Tibial nerve (tissue), 4 donors: ENCODE measurements around the gene ZNF69. TPM values are rescaled to one million over a fixed set of nuclear protein-coding genes. Genes with fewer than 3 reads are reported as not detected.

Experiments used
- DNase-seq, 2 donors: peaks; one replicate each; pipeline ENCODE4 v3.0.0-alpha.2; 2019; ENCODE audit warnings: low spot score in 2 of 2
- H3K27ac ChIP-seq, 4 donors: fragments of 200-600 bp; sonication (generic) in 3 of 4; one replicate each; pipeline ENCODE4 v1.5.1; 2017 to 2019; ENCODE audit warnings: mild to moderate bottlenecking in 1 of 4
- H3K27me3 ChIP-seq, 2 donors: fragments of 200-600 bp; sonication (generic) in 1 of 2; one replicate each; pipeline versions ENCODE4 v1.5.1 to v1.6.0; 2017 to 2019
- H3K36me3 ChIP-seq, 3 donors: fragments of 200-600 bp; sonication (generic); one replicate each; pipeline ENCODE4 v1.5.1; 2018 to 2019
- H3K4me1 ChIP-seq, 4 donors: fragments of 200-600 bp; sonication (generic) in 3 of 4; one replicate each; pipeline ENCODE4 v1.5.1; 2017 to 2019
- H3K4me3 ChIP-seq, 4 donors: fragments of 200-600 bp; sonication (generic) in 3 of 4; one replicate each; pipeline ENCODE4 v1.5.1; 2017 to 2019; ENCODE audit warnings: mild to moderate bottlenecking in 1 of 4, moderate library complexity in 1 of 4
- H3K9me3 ChIP-seq, 4 donors: fragments of 200-600 bp; sonication (generic) in 3 of 4; one replicate each; pipeline ENCODE4 v1.5.1; 2017 to 2019
- EP300 ChIP-seq, 2 donors: sonication (generic); formaldehyde crosslinking; IDR thresholded peaks; one replicate each; pipeline ENCODE4 v1.6.1; 2017; ENCODE audit warnings: antibody characterized with exemption in 2 of 2, mild to moderate bottlenecking in 1 of 2
- POLR2A ChIP-seq, 2 donors: fragments of 450-650 bp; IDR thresholded peaks; one replicate each; pipeline ENCODE4 v1.6.1; 2017; ENCODE audit warnings: antibody characterized with exemption in 2 of 2, mild to moderate bottlenecking in 2 of 2, moderate library complexity in 2 of 2
- WGBS, 2 donors: methylation state at CpG; one replicate each; pipeline ENCODE4 v1.1.5; 2018; 5-methylcytosine and 5-hydroxymethylcytosine counted together
- total RNA-seq, 4 donors: library from RNA; depleted of rRNA; stranded (reverse); fragments of >200 nt; gene quantifications; one replicate each; pipeline ENCODE4 v1.1.0, GENCODE V29; 2016
- TF ChIP-seq, protein P1 (sequence below), 5 experiments: fragments of 200-600 bp in 3 of 5; fragments of 450-650 bp in 2 of 5; sonication (generic) in 3 of 5; IDR thresholded peaks; one replicate each; pipeline ENCODE4 v1.5.1; 2016 to 2019; ENCODE audit warnings: antibody characterized with exemption in 5 of 5, mild to moderate bottlenecking in 3 of 5, moderate library complexity in 2 of 5

ZNF69 gene
- total RNA-seq, 4 donors from 2014 or later = 9.8 to 10.2 (median 9.9) TPM

DNA sequence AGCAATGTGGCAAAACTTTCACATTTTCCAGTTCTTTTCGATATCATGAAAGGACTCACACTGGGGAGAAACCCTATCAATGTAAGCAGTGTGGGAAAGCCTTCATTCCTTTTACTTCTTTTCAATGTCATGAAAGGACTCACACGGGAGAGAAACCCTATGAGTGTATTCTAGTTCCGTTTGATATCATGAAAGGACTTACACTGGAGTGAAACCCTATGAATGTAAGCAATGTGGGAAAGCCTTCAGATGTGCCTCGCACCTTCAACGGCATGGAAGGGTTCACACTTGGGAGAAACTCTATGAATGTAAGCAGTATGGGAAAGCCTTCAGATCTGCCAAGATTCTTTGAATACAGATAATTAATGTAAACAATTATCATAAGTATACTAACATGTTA, 62.7 kb downstream of the ZNF69 start:
- Histone ChIP-seq H3K4me1 (no peaks in the 10 kb centered on the region), H3K9me3 (peaks cover 11 to 99% (median 53%) of the 10 kb centered on the region in 4 donors), H3K27me3 (no peaks in the 10 kb centered on the region), H3K36me3 (peaks cover 16 to 90% (median 40%) of the 10 kb centered on the region in 3 donors), H3K4me3 (no peak overlapping the region), H3K27ac (no peak overlapping the region)
- TF ChIP-seq POLR2A (IDR thresholded peaks at IDR 0.05) = no peak
- no peak for TF ChIP-seq EP300 (IDR thresholded peaks at IDR 0.05)
- TF ChIP-seq, protein P1, sequence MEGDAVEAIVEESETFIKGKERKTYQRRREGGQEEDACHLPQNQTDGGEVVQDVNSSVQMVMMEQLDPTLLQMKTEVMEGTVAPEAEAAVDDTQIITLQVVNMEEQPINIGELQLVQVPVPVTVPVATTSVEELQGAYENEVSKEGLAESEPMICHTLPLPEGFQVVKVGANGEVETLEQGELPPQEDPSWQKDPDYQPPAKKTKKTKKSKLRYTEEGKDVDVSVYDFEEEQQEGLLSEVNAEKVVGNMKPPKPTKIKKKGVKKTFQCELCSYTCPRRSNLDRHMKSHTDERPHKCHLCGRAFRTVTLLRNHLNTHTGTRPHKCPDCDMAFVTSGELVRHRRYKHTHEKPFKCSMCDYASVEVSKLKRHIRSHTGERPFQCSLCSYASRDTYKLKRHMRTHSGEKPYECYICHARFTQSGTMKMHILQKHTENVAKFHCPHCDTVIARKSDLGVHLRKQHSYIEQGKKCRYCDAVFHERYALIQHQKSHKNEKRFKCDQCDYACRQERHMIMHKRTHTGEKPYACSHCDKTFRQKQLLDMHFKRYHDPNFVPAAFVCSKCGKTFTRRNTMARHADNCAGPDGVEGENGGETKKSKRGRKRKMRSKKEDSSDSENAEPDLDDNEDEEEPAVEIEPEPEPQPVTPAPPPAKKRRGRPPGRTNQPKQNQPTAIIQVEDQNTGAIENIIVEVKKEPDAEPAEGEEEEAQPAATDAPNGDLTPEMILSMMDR (IDR thresholded peaks at IDR 0.05) = no peak
- 97 to 98% methylated on average over 5 of the region's 5 CpGs for WGBS, 2 donors
- no peak for DNase-seq

Other genes with a start within 250 kb of the ZNF69 start
- gene ZNF823, start 148.8 kb upstream of the ZNF69 start, total RNA-seq = 10 to 100 TPM in 2 of 4 donors, 1 to 10 TPM in 2; 8.1 to 16.5 (median 10.0) TPM
- gene ZNF441, start 120.8 kb upstream of the ZNF69 start, total RNA-seq = 10 to 100 TPM; 13.8 to 18.1 (median 15.8) TPM
- gene ZNF491, start 89.3 kb upstream of the ZNF69 start, total RNA-seq = 1 to 10 TPM; 2.1 to 3.9 (median 2.8) TPM
- 10 to 100 TPM in 3 of 4 donors, 1 to 10 TPM in 1; 6.3 to 14.5 (median 10.2) TPM for gene ZNF440, start 73.5 kb upstream of the ZNF69 start, total RNA-seq
- gene ZNF439, start 39.1 kb upstream of the ZNF69 start, total RNA-seq = 10 to 100 TPM in 3 of 4 donors, 1 to 10 TPM in 1; 9.8 to 21.8 (median 14.1) TPM
- 10 to 100 TPM; 14.9 to 18.6 (median 17.7) TPM for gene ZNF700, start 37.3 kb downstream of the ZNF69 start, total RNA-seq
- 10 to 100 TPM in 2 of 4 donors, 1 to 10 TPM in 2; 8.2 to 19.0 (median 11.6) TPM for gene ZNF763, start 77.3 kb downstream of the ZNF69 start, total RNA-seq
- 1 to 10 TPM; 4.5 to 8.0 (median 5.4) TPM for gene ZNF433, start 147.9 kb downstream of the ZNF69 start, total RNA-seq
- gene ZNF878, start 165.2 kb downstream of the ZNF69 start, total RNA-seq = under 1 TPM in 2 of 4 donors, not detected in 2; 0.59 to 0.66 TPM
- 10 to 100 TPM in 3 of 4 donors, 1 to 10 TPM in 1; 9.3 to 16.5 (median 13.7) TPM for gene ZNF844, start 176.9 kb downstream of the ZNF69 start, total RNA-seq